H1 (cell line): ENCODE measurements around the gene TRDN. TPM values are rescaled to one million over a fixed set of nuclear protein-coding genes. Genes with fewer than 3 reads are reported as not detected.

ENCODE experiments used
- CTCF ChIA-PET: fragments of 300-600 bp; sonication (Branson Sonifier 250); formaldehyde crosslinking; loops from one replicate; lab custom pipeline; 2021; ENCODE audit not compliant: partially characterized antibody; lab: Charles Lee
- POLR2A ChIA-PET: fragments of 300-600 bp; sonication (Branson Sonifier 250); formaldehyde crosslinking; loops from one replicate; lab custom pipeline; 2021; ENCODE audit warnings: inconsistent platforms; ENCODE audit not compliant: partially characterized antibody; lab: Charles Lee
- DNase-seq, 2 experiments: peaks; one replicate each; pipeline versions ENCODE4 v3.0.0 to v3.0.0-alpha.2; 2010 to 2022; ENCODE audit warnings: low spot score in 2 of 2, low read depth in 1 of 2, mixed read lengths in 1 of 2
- FAIRE-seq: peaks from 2 replicates; lab custom pipeline; 2011; peaks lifted over from hg19 to GRCh38; lab: Jason Lieb, UNC
- H2AFZ ChIP-seq: 2 replicates; pipeline ENCODE4 v1.8.1; 2012; ENCODE audit warnings: low read length, inconsistent platforms
- H2AK5ac ChIP-seq: 2 replicates; pipeline ENCODE4 v1.6.1; 2013; ENCODE audit warnings: low read depth, low read length
- H2BK120ac ChIP-seq: replicated peaks from 2 replicates; pipeline ENCODE3; 2013; ENCODE audit warnings: low read depth, low read length, inconsistent platforms
- H2BK12ac ChIP-seq: 2 replicates; pipeline ENCODE4 v1.6.1; 2013; ENCODE audit warnings: low read depth, low read length
- H2BK15ac ChIP-seq: 2 replicates; pipeline ENCODE4 v1.6.1; 2013; ENCODE audit warnings: low read length
- H2BK20ac ChIP-seq: 2 replicates; pipeline ENCODE4 v1.6.1; 2013; ENCODE audit warnings: low read length
- H2BK5ac ChIP-seq: 2 replicates; pipeline ENCODE4 v1.6.1; 2013; ENCODE audit warnings: low read depth, low read length
- H3K14ac ChIP-seq: 2 replicates; pipeline ENCODE4 v1.6.1; 2013; ENCODE audit warnings: inconsistent platforms; ENCODE audit not compliant: insufficient read length
- H3K18ac ChIP-seq: 2 replicates; pipeline ENCODE4 v1.6.1; 2013; ENCODE audit warnings: low read length; ENCODE audit errors: extremely low read depth
- H3K23ac ChIP-seq: 2 replicates; pipeline ENCODE4 v1.6.1; 2013; ENCODE audit warnings: inconsistent platforms; ENCODE audit not compliant: insufficient read length
- H3K23me2 ChIP-seq: 2 replicates; pipeline ENCODE4 v1.6.1; 2013; ENCODE audit warnings: low read depth, low read length
- H3K27ac ChIP-seq: 2 replicates; pipeline ENCODE4 v1.6.1; 2011; ENCODE audit warnings: low read depth, low read length, inconsistent platforms
- H3K27me3 ChIP-seq, 4 experiments: replicated peaks in 1 of 4; 1 replicate in 1 of 4; 2 replicates in 3 of 4; pipeline versions ENCODE4 v1.6.1 to v1.8.1; 2011 to 2013; ENCODE audit warnings: low read length in 3 of 4, mild to moderate bottlenecking in 3 of 4, inconsistent platforms in 2 of 4, mixed read lengths in 2 of 4, moderate library complexity in 1 of 4; ENCODE audit not compliant: control insufficient read depth in 3 of 4, insufficient read depth in 3 of 4; ENCODE audit errors: extremely low read depth in 1 of 4
- H3K36me3 ChIP-seq, 4 experiments: 2 replicates each; pipeline versions ENCODE4 v1.6.1 to v1.8.1; 2011 to 2013; ENCODE audit warnings: mild to moderate bottlenecking in 4 of 4, low read length in 3 of 4, moderate library complexity in 2 of 4, control low read depth in 1 of 4, inconsistent platforms in 1 of 4; ENCODE audit not compliant: insufficient read depth in 4 of 4, control insufficient read depth in 2 of 4
- H3K4ac ChIP-seq: replicated peaks from 2 replicates; pipeline ENCODE3; 2013; ENCODE audit warnings: low read length, low read depth, mixed read lengths, inconsistent platforms; ENCODE audit not compliant: insufficient read length
- H3K4me1 ChIP-seq, 4 experiments: replicated peaks in 1 of 4; 1 replicate in 1 of 4; 2 replicates in 3 of 4; pipeline versions ENCODE4 v1.6.1 to v1.8.1; 2011 to 2013; ENCODE audit warnings: low read length in 3 of 4, inconsistent platforms in 2 of 4, mixed read lengths in 1 of 4; ENCODE audit not compliant: insufficient read depth in 4 of 4, control insufficient read depth in 3 of 4
- H3K4me2 ChIP-seq, 2 experiments: 2 replicates each; pipeline versions ENCODE4 v1.6.1 to v1.8.1; 2011 to 2013; ENCODE audit warnings: low read depth in 2 of 2, low read length in 2 of 2, control low read depth in 1 of 2, inconsistent platforms in 1 of 2, mild to moderate bottlenecking in 1 of 2; ENCODE audit not compliant: insufficient read depth in 1 of 2
- H3K4me3 ChIP-seq, 4 experiments: fragments of 200-600, 300-600 bp in 1 of 4; sonication (generic), shearing (Covaris generic), sonication (Bioruptor Twin) in 1 of 4; 2 replicates each; pipeline versions ENCODE4 v1.5.1 to v1.8.1; 2011 to 2016; ENCODE audit warnings: low read length in 4 of 4, low read depth in 3 of 4, control low read depth in 2 of 4, inconsistent platforms in 2 of 4, mild to moderate bottlenecking in 2 of 4, mixed read lengths in 1 of 4, moderate library complexity in 1 of 4; ENCODE audit not compliant: insufficient read depth in 2 of 4; ENCODE audit errors: extremely low read depth in 1 of 4
- H3K56ac ChIP-seq: replicated peaks from 2 replicates; pipeline ENCODE3; 2013; ENCODE audit warnings: low read depth, mild to moderate bottlenecking, mixed read lengths, low read length, inconsistent platforms; ENCODE audit not compliant: insufficient read length
- H3K79me1 ChIP-seq: 2 replicates; pipeline ENCODE4 v1.6.1; 2013; ENCODE audit warnings: low read depth, low read length, control low read depth
- H3K79me2 ChIP-seq, 2 experiments: 2 replicates each; pipeline versions ENCODE4 v1.6.1 to v1.8.1; 2012 to 2013; ENCODE audit warnings: low read length in 2 of 2, mild to moderate bottlenecking in 2 of 2, inconsistent platforms in 1 of 2; ENCODE audit not compliant: insufficient read depth in 2 of 2, control insufficient read depth in 1 of 2
- H3K9ac ChIP-seq, 4 experiments: replicated peaks in 1 of 4; 1 replicate in 1 of 4; 2 replicates in 3 of 4; pipeline versions ENCODE4 v1.6.1 to v1.8.1; 2011 to 2013; ENCODE audit warnings: low read depth in 3 of 4, low read length in 3 of 4, control low read depth in 2 of 4, mild to moderate bottlenecking in 2 of 4, moderate library complexity in 2 of 4, inconsistent platforms in 1 of 4; ENCODE audit errors: extremely low read depth in 1 of 4
- H3K9me3 ChIP-seq, 2 experiments: 2 replicates each; pipeline versions ENCODE4 v1.6.1 to v1.8.1; 2012 to 2013; ENCODE audit warnings: mild to moderate bottlenecking in 2 of 2, moderate library complexity in 2 of 2, control low read depth in 1 of 2, inconsistent platforms in 1 of 2, low read depth in 1 of 2, low read length in 1 of 2, mixed read lengths in 1 of 2; ENCODE audit not compliant: insufficient read depth in 2 of 2
- H4K20me1 ChIP-seq, 2 experiments: replicated peaks in 1 of 2; 2 replicates each; pipeline versions ENCODE3 to v1.8.1; 2011 to 2013; ENCODE audit warnings: inconsistent platforms in 2 of 2, low read length in 2 of 2, mild to moderate bottlenecking in 1 of 2; ENCODE audit not compliant: insufficient read depth in 2 of 2, control insufficient read depth in 1 of 2
- H4K5ac ChIP-seq: 2 replicates; pipeline ENCODE4 v1.6.1; 2013; ENCODE audit warnings: low read length, low read depth, mixed read lengths, inconsistent platforms; ENCODE audit not compliant: insufficient read length
- H4K8ac ChIP-seq: 2 replicates; pipeline ENCODE4 v1.8.0; 2013; ENCODE audit warnings: mild to moderate bottlenecking, moderate library complexity, low read length, inconsistent platforms; ENCODE audit not compliant: insufficient read depth; ENCODE audit errors: extremely low read depth
- H4K91ac ChIP-seq: replicated peaks from 2 replicates; pipeline ENCODE3; 2013; ENCODE audit warnings: low read length, mixed read lengths, inconsistent platforms; ENCODE audit not compliant: insufficient read length
- ATF3 ChIP-seq: IDR thresholded peaks from 2 replicates; pipeline ENCODE4 v1.6.1; 2011; ENCODE audit warnings: low read depth, mild to moderate bottlenecking, low read length; ENCODE audit not compliant: insufficient read depth
- RAD21 ChIP-seq, 2 experiments: IDR thresholded peaks in 1 of 2; conservative IDR thresholded peaks in 1 of 2; 2 replicates each; pipeline ENCODE4 v1.6.1; 2011; ENCODE audit warnings: low read depth in 2 of 2, low read length in 2 of 2, improper control_type of control experiment in 1 of 2, inconsistent platforms in 1 of 2, mild to moderate bottlenecking in 1 of 2, moderate library complexity in 1 of 2
- SP4 ChIP-seq: IDR thresholded peaks from 2 replicates; pipeline ENCODE4 v1.6.1; 2012; ENCODE audit warnings: low read length, inconsistent platforms
- WGBS, 2 experiments: shearing (Covaris generic) in 1 of 2; methylation state at CpG; one replicate each; pipeline versions ENCODE4 v1.1.6 to v1.1.7; 2013 to 2015; ENCODE audit warnings: low lambda C conversion rate in 2 of 2, mixed read lengths in 2 of 2, inconsistent platforms in 1 of 2, low coverage in 1 of 2, missing lambda C conversion rate in 1 of 2; ENCODE audit not compliant: insufficient replicate concordance in 2 of 2, insufficient coverage in 1 of 2, insufficient read length in 1 of 2; ENCODE audit errors: extremely low coverage in 1 of 2, missing lambda C conversion rate in 1 of 2; 5-methylcytosine and 5-hydroxymethylcytosine counted together
- polyA plus RNA-seq, 7 experiments: library from polyadenylated mRNA; depleted of rRNA in 3 of 7; stranded (reverse) in 5 of 7; unstranded in 2 of 7; fragments of >200 nt in 5 of 7; fragments of 200-250 nt in 2 of 7; gene quantifications; 1 replicate in 5 of 7; 2 replicates in 1 of 7; 4 replicates in 1 of 7; pipeline versions ENCODE4 v1.2.1 to v1.2.3, GENCODE V29; 2011 to 2013; ENCODE audit warnings: missing spikeins in 2 of 7, mixed read lengths in 2 of 7
- total RNA-seq: library from RNA; stranded (reverse); fragmentation: NEBNext Ultra II Directional; extraction: Animal tissue kit (Norgen Biotek cat#: 25700); gene quantifications from 2 replicates; pipeline ENCODE4 v1.2.1, GENCODE V29; 2021

TRDN gene
- total and polyA plus RNA-seq, 2 of the 8 experiments (the other 6 are each of a cell fraction or from before 2014, with no cell fraction given) = 1.6 to 41.6 TPM

- Histone ChIP-seq H2AK5ac (no peak overlapping the region), H3K79me2 (no peaks in the 10 kb centered on the region), H3K27me3 (no peaks in the 10 kb centered on the region), H4K8ac (no peak overlapping the region), H3K4me3 (no peak overlapping the region), H3K23me2 (no peaks in the 10 kb centered on the region), H3K9me3 (no peaks in the 10 kb centered on the region), H3K4me1 (no peaks in the 10 kb centered on the region; a peak in 1 of 7 replicates), H2BK5ac (no peak overlapping the region), H2BK120ac (no peak overlapping the region), H3K56ac (no peak overlapping the region), H3K27ac (no peak overlapping the region), H2AFZ (no peak overlapping the region), H2BK12ac (no peak overlapping the region), H3K79me1 (no peaks in the 10 kb centered on the region), H3K18ac (no peak overlapping the region), H3K23ac (no peak overlapping the region), H3K4me2 (no peak overlapping the region), H4K91ac (no peak overlapping the region), H4K20me1 (no peaks in the 10 kb centered on the region), H3K4ac (no peak overlapping the region), H2BK15ac (no peak overlapping the region), H3K36me3 (no peaks in the 10 kb centered on the region), H2BK20ac (no peak overlapping the region), H3K14ac (no peak overlapping the region), H3K9ac (no peak overlapping the region), H4K5ac (no peak overlapping the region)
- FAIRE-seq (no peak), DNase-seq (no peak)
- ChIA-PET POLR2A (no interaction called here), CTCF (no interaction called here)
- WGBS, 2 experiments = 95% methylated on average over 2 of the region's 2 CpGs; no CpG with 5 or more reads in 1 of the 2 experiments
- no peak for TF ChIP-seq ATF3
- no peak for TF ChIP-seq RAD21 (IDR thresholded peaks at IDR 0.05 in 1 of 2, conservative IDR thresholded peaks at IDR 0.05 in 1 of 2; ENCODE audit: low read depth in 2 of 2, low read length in 2 of 2)
- TF ChIP-seq SP4 = no peak
Measured at GRCh38 chr6:123210645-123211044, 426.1 kb downstream of the TRDN start.
